GM19193 (cell line): Measurements from ENCODE around the gene AVPR1B.

ENCODE experiments used
- POLR2A ChIP-seq: IDR thresholded peaks from 4 replicates; pipeline ENCODE4 v1.6.1; 2011; ENCODE audit not compliant: insufficient read depth, insufficient read length; ENCODE audit errors: extremely low read depth

The AVPR1B gene

GRCh38 chr1:206117151-206117948, at the start of gene AVPR1B:
Gene AVPR1B (minus strand): TSS chr1:206117388. CDS start chr1:206116890, 498 bp downstream.
- TF ChIP-seq POLR2A, result no peak

- no peak for TF ChIP-seq POLR2A
Observed at GRCh38 chr1:206145771-206146290, 28.6 kb upstream of the AVPR1B start.

- no peak for TF ChIP-seq POLR2A
Observed at GRCh38 chr1:206144605-206145004, 27.4 kb upstream of the AVPR1B start.

- TF ChIP-seq POLR2A, result no peak
Observed at GRCh38 chr1:206143537-206144172, 26.5 kb upstream of the AVPR1B start.

- no peak for TF ChIP-seq POLR2A
Observed at GRCh38 chr1:206142770-206143169, 25.6 kb upstream of the AVPR1B start.

GRCh38 chr1:206142011-206142410, 24.8 kb upstream of the AVPR1B start:
- no peak for TF ChIP-seq POLR2A

- no peak for TF ChIP-seq POLR2A
Observed at GRCh38 chr1:206136241-206136640, 19.1 kb upstream of the AVPR1B start.

- no peak for TF ChIP-seq POLR2A
Observed at GRCh38 chr1:206135248-206135647, 18.1 kb upstream of the AVPR1B start.

GRCh38 chr1:206133751-206134415, 16.7 kb upstream of the AVPR1B start:
- TF ChIP-seq POLR2A, result no peak

- no peak for TF ChIP-seq POLR2A
Observed at GRCh38 chr1:206131037-206131436, 13.8 kb upstream of the AVPR1B start.

GRCh38 chr1:206128196-206128595, 11.0 kb upstream of the AVPR1B start:
- TF ChIP-seq POLR2A, result no peak

GRCh38 chr1:206127336-206127735, 10.1 kb upstream of the AVPR1B start:
- no peak for TF ChIP-seq POLR2A

GRCh38 chr1:206125346-206125745, 8.2 kb upstream of the AVPR1B start:
- TF ChIP-seq POLR2A, result no peak

GRCh38 chr1:206122686-206123085, 5.5 kb upstream of the AVPR1B start:
- TF ChIP-seq POLR2A, result no peak

- no peak for TF ChIP-seq POLR2A
Observed at GRCh38 chr1:206121269-206121668, 4.1 kb upstream of the AVPR1B start.

GRCh38 chr1:206120406-206120805, 3.2 kb upstream of the AVPR1B start:
- TF ChIP-seq POLR2A, result no peak

GRCh38 chr1:206116873-206117150, 376 bp downstream of the AVPR1B start:
- no peak for TF ChIP-seq POLR2A
